ENCODE measurements around the gene GH1.

- TF ChIP-seq POLR2AphosphoS5 (IDR thresholded peaks at IDR 0.05) (no peak), CTCF (IDR thresholded peaks at IDR 0.05) (no peak)
Observed at GRCh38 chr17:63917646-63918045, 993 bp downstream of the GH1 start.

Data from upper lobe of left lung (tissue), 4 donors.